ENCODE data around the gene CFAP299. TPM values are rescaled to one million over a fixed set of nuclear protein-coding genes. Genes with fewer than 3 reads are reported as not detected.
A peak's percentile ranks its signal among the peaks of the same experiment; 100 is the strongest.

CFAP299 gene
- total and polyA plus RNA-seq, 2 donors (not counting 1 experiment from before 2014, with no cell fraction given) = not detected

- ChIA-PET CTCF (interaction anchor here (0.9 to 2.0 kb wide), 2 partner anchors 163 to 511 kb away, joined by 3 to 4 read pairs; no protein-coding TSS in a partner anchor), POLR2A (no interaction called here)
- H3K9ac ChIP-seq (ENCODE audit: low read length) = peak overlapping the region; percentile 9
- Mint-ChIP-seq H3K4me3 (peak overlapping the region; percentile 10), H3K9me3 (ENCODE audit: insufficient read depth) (no peaks in the 10 kb centered on the region), H3K27ac (peak overlapping the region; percentile 62), H3K4me1 (peaks cover 31% of the 10 kb centered on the region), H3K27me3 (no peaks in the 10 kb centered on the region)
- DNase-seq = peak; percentile 34
- H3K27me3 ChIP-seq (replicated peaks in 1 of 4; ENCODE audit: control extremely low read depth in 1 of 4, control insufficient read depth in 3 of 4, insufficient read depth in 4 of 4, low read length in 3 of 4) = no peaks in the 10 kb centered on the region
- peak; percentile 34 for ATAC-seq (ENCODE audit: low read depth)
- peaks cover 0 to under 1% (median 0%) of the 10 kb centered on the region in 3 donors for H3K9me3 ChIP-seq (ENCODE audit: control extremely low read depth in 1 of 3, control insufficient read depth in 2 of 3, insufficient read depth in 1 of 3, low read length in 2 of 3)
- no peaks in the 10 kb centered on the region for H4K20me1 ChIP-seq (ENCODE audit: control insufficient read depth, insufficient read depth, low read length, poor library complexity, severe bottlenecking)
- H3K4me2 ChIP-seq (replicated peaks; ENCODE audit: low read depth, low read length, poor library complexity, severe bottlenecking) = peak overlapping the region; percentile 49
- intact Hi-C loops (cut with micrococcal nuclease) = loop anchor here (10.0 kb wide), 2 partner anchors 262 to 692 kb away; no protein-coding TSS in a partner anchor
- no peaks in the 10 kb centered on the region for H3K79me2 ChIP-seq (ENCODE audit: control insufficient read depth, insufficient read depth, low read length)
- no peaks in the 10 kb centered on the region for H3K36me3 ChIP-seq (replicated peaks in 1 of 2; ENCODE audit: control extremely low read depth in 1 of 2, control insufficient read depth in 1 of 2, extremely low read depth in 1 of 2, insufficient read depth in 2 of 2, low read length in 1 of 2)
- peak overlapping the region in 1 of 5 experiments; percentile 21 for H3K4me3 ChIP-seq (ENCODE audit: control extremely low read depth in 1 of 5, extremely low read depth in 1 of 5, insufficient read depth in 1 of 5, low read depth in 2 of 5, low read length in 4 of 5)
- peaks cover 24 to 26% of the 10 kb centered on the region in 2 donors for H3K4me1 ChIP-seq (ENCODE audit: control insufficient read depth in 2 of 2, insufficient read depth in 2 of 2, low read length in 2 of 2)
- no peak for TF ChIP-seq EZH2 (IDR thresholded peaks at IDR 0.05; ENCODE audit: borderline replicate concordance, insufficient read depth, low read depth, low read length, poor library complexity, severe bottlenecking)
- no peak for TF ChIP-seq CTCF (IDR thresholded peaks at IDR 0.05)
- no peak overlapping the region for H2AFZ ChIP-seq (ENCODE audit: insufficient read depth, low read depth, low read length, poor library complexity, severe bottlenecking)
- peak overlapping the region; percentile 50 to 72 for H3K27ac ChIP-seq (ENCODE audit: low read length in 2 of 2)
Observed at GRCh38 chr4:80876810-80877209, 541.3 kb downstream of the CFAP299 start.

- no peak for DNase-seq
- no peaks in the 10 kb centered on the region for H3K27me3 Mint-ChIP-seq
- Histone ChIP-seq H3K79me2 (ENCODE audit: control insufficient read depth, insufficient read depth, low read length) (no peaks in the 10 kb centered on the region), H3K4me1 (ENCODE audit: control insufficient read depth in 2 of 2, insufficient read depth in 2 of 2, low read length in 2 of 2) (peaks cover 24 to 25% of the 10 kb centered on the region in 2 donors), H3K4me3 (ENCODE audit: control extremely low read depth in 1 of 5, extremely low read depth in 1 of 5, insufficient read depth in 1 of 5, low read depth in 2 of 5, low read length in 4 of 5) (no peak overlapping the region), H3K27me3 (replicated peaks in 1 of 4; ENCODE audit: control extremely low read depth in 1 of 4, control insufficient read depth in 3 of 4, insufficient read depth in 4 of 4, low read length in 3 of 4) (no peaks in the 10 kb centered on the region), H3K27ac (ENCODE audit: low read length in 2 of 2) (no peak overlapping the region), H3K9ac (ENCODE audit: low read length) (no peak overlapping the region), H3K36me3 (replicated peaks in 1 of 2; ENCODE audit: control extremely low read depth in 1 of 2, control insufficient read depth in 1 of 2, extremely low read depth in 1 of 2, insufficient read depth in 2 of 2, low read length in 1 of 2) (no peaks in the 10 kb centered on the region), H2AFZ (ENCODE audit: insufficient read depth, low read depth, low read length, poor library complexity, severe bottlenecking) (no peak overlapping the region), H3K9me3 (ENCODE audit: control extremely low read depth in 1 of 3, control insufficient read depth in 2 of 3, insufficient read depth in 1 of 3, low read length in 2 of 3) (peaks cover 0 to 5% (median 2%) of the 10 kb centered on the region in 3 donors), H3K4me2 (replicated peaks; ENCODE audit: low read depth, low read length, poor library complexity, severe bottlenecking) (no peak overlapping the region), H4K20me1 (ENCODE audit: control insufficient read depth, insufficient read depth, low read length, poor library complexity, severe bottlenecking) (no peaks in the 10 kb centered on the region)
- no CpG with 5 or more reads among the region's 1 CpG for WGBS (ENCODE audit: insufficient coverage)
- ATAC-seq (ENCODE audit: low read depth) = no peak
- intact Hi-C loops (cut with micrococcal nuclease) = loop anchor here (10.0 kb wide), 2 partner anchors 263 to 693 kb away; no protein-coding TSS in a partner anchor
- no peak overlapping the region for H3K4me3 Mint-ChIP-seq
- peaks cover 31% of the 10 kb centered on the region for H3K4me1 Mint-ChIP-seq
- TF ChIP-seq EZH2 (IDR thresholded peaks at IDR 0.05; ENCODE audit: borderline replicate concordance, insufficient read depth, low read depth, low read length, poor library complexity, severe bottlenecking) = no peak
- no peak for TF ChIP-seq CTCF (IDR thresholded peaks at IDR 0.05)
- CTCF ChIA-PET = no interaction called here
- no peaks in the 10 kb centered on the region for H3K9me3 Mint-ChIP-seq (ENCODE audit: insufficient read depth)
- POLR2A ChIA-PET = no interaction called here
- H3K27ac Mint-ChIP-seq = no peak overlapping the region
Observed at GRCh38 chr4:80878218-80878617, 542.7 kb downstream of the CFAP299 start.
